T-cell (primary cell): Measurements from ENCODE around the gene PPT2. TPM values are rescaled to one million over a fixed set of nuclear protein-coding genes. Genes with fewer than 3 reads are reported as not detected.
"Not testable (repeated sequence)": the region's sequence is repeated elsewhere in the genome, so short reads cannot be mapped to it uniquely, and the experiment has no call there.

Source experiments
- ATAC-seq, 4 experiments: fragments of 200-7000 bp in 3 of 4; fragments of 150-1000 bp in 1 of 4; cut with Tn5 transposase; replicated peaks in 1 of 4; 1 replicate in 3 of 4; 2 replicates in 1 of 4; pipeline ENCODE4 v1.10.0; 2021; ENCODE audit warnings: moderate library complexity in 3 of 4, mild to moderate bottlenecking in 2 of 4, moderate number of reproducible peaks in 1 of 4
- CTCF ChIA-PET, 2 donors: fragments of 300-600 bp; sonication (Branson Sonifier 250); formaldehyde crosslinking; loops; one replicate each; lab custom pipeline; 2022; ENCODE audit warnings: antibody characterized with exemption in 2 of 2; lab: Charles Lee
- POLR2A ChIA-PET, 2 donors: fragments of 300-600 bp; sonication (Branson Sonifier 250); formaldehyde crosslinking; loops; one replicate each; lab custom pipeline; 2022; ENCODE audit warnings: antibody characterized with exemption in 2 of 2; lab: Charles Lee
- DNase-seq, 35 experiments: peaks; one replicate each; pipeline versions ENCODE4 v3.0.0 to v3.0.0-alpha.2; 2013 to 2023
- H3K27ac ChIP-seq: one replicate; pipeline ENCODE4 v1.5.1; 2013; ENCODE audit warnings: low read length
- H3K27me3 ChIP-seq, 2 experiments: replicated peaks in 1 of 2; 1 replicate in 1 of 2; 2 replicates in 1 of 2; pipeline versions ENCODE4 v1.6.1 to v1.7.0; 2013; ENCODE audit warnings: low read length in 1 of 2, mixed read lengths in 1 of 2; ENCODE audit not compliant: control insufficient read depth in 2 of 2, insufficient read depth in 2 of 2; ENCODE audit errors: extremely low read depth in 1 of 2
- H3K36me3 ChIP-seq, 2 donors: 1 replicate in 1 of 2; 2 replicates in 1 of 2; pipeline versions ENCODE4 v1.6.1 to v1.7.0; 2013; ENCODE audit warnings: low read length in 1 of 2; ENCODE audit not compliant: control insufficient read depth in 2 of 2, insufficient read depth in 1 of 2; ENCODE audit errors: extremely low read depth in 1 of 2
- H3K4me1 ChIP-seq, 2 experiments: 1 replicate in 1 of 2; 2 replicates in 1 of 2; pipeline versions ENCODE4 v1.6.1 to v1.7.0; 2013; ENCODE audit warnings: low read length in 2 of 2, mixed read lengths in 1 of 2; ENCODE audit not compliant: insufficient read depth in 2 of 2, control insufficient read depth in 1 of 2; ENCODE audit errors: extremely low read depth in 1 of 2
- H3K4me3 ChIP-seq, 2 donors: 1 replicate in 1 of 2; 2 replicates in 1 of 2; pipeline versions ENCODE4 v1.5.1 to v1.7.0; 2013; ENCODE audit warnings: mild to moderate bottlenecking in 2 of 2, low read length in 1 of 2, moderate library complexity in 1 of 2; ENCODE audit not compliant: control insufficient read depth in 1 of 2; ENCODE audit errors: extremely low read depth in 1 of 2
- H3K9me3 ChIP-seq: 2 replicates; pipeline ENCODE4 v1.7.0; 2013
- H3K27ac Mint-ChIP-seq, 2 donors: one replicate each; pipeline ENCODE4 v1.8.0; 2020 to 2021; ENCODE audit warnings: mild to moderate bottlenecking in 2 of 2, mixed read lengths in 2 of 2
- H3K27me3 Mint-ChIP-seq, 2 donors: one replicate each; pipeline ENCODE4 v1.8.0; 2021 to 2022; ENCODE audit warnings: mixed read lengths in 2 of 2
- H3K36me3 Mint-ChIP-seq: one replicate; pipeline ENCODE4 v1.8.0; 2021; ENCODE audit warnings: mixed read lengths
- H3K4me1 Mint-ChIP-seq, 3 donors: one replicate each; pipeline ENCODE4 v1.8.0; 2020 to 2022; ENCODE audit warnings: mixed read lengths in 3 of 3, mild to moderate bottlenecking in 1 of 3
- H3K4me3 Mint-ChIP-seq, 3 donors: one replicate each; pipeline ENCODE4 v1.8.0; 2020 to 2022; ENCODE audit warnings: mild to moderate bottlenecking in 3 of 3, mixed read lengths in 3 of 3, moderate library complexity in 3 of 3
- H3K9me3 Mint-ChIP-seq, 3 donors: one replicate each; pipeline ENCODE4 v1.8.0; 2020 to 2022; ENCODE audit warnings: mixed read lengths in 3 of 3
- WGBS: methylation state at CpG from one replicate; pipeline ENCODE4 v1.1.5; 2013; ENCODE audit warnings: missing lambda C conversion rate; ENCODE audit not compliant: insufficient coverage; 5-methylcytosine and 5-hydroxymethylcytosine counted together
- total RNA-seq, 35 experiments: library from RNA in 6 of 35; stranded (reverse) in 6 of 35; fragments of 120-200 nt in 1 of 35; gene quantifications; one replicate each; pipeline versions ENCODE4 v1.2.1 to v1.2.4 and lab custom pipeline; 2013 to 2026

PPT2 gene
- total RNA-seq, 5 donors from 2014 or later (not counting 1 experiment from before 2014, with no cell fraction given): 11.2 to 25.6 (median 19.3) TPM

GRCh38 chr6:32187009-32187709 lies 33.2 kb downstream of the PPT2 start:
- Mint-ChIP-seq H3K9me3 (no peaks in the 10 kb centered on the region), H3K27me3 (no peaks in the 10 kb centered on the region), H3K36me3 (peaks cover 46% of the 10 kb centered on the region), H3K4me3 (peak overlapping the region; percentile 49 to 97 (median 55)), H3K4me1 (peaks cover 51 to 62% (median 52%) of the 10 kb centered on the region in 3 donors), H3K27ac (peak overlapping the region; percentile 95 to 98)
- H3K4me3 ChIP-seq: peak overlapping the region in 1 of 2 donors; percentile 2
- peaks cover 4 to 59% of the 10 kb centered on the region in 2 donors for H3K36me3 ChIP-seq
- no peak for DNase-seq
- H3K27me3 ChIP-seq: no peaks in the 10 kb centered on the region
- H3K27ac ChIP-seq: peak overlapping the region; percentile 75
- ATAC-seq: no peak
- peaks cover 14 to 73% of the 10 kb centered on the region in 2 experiments for H3K4me1 ChIP-seq
- 23% methylated on average over 4 of the region's 12 CpGs for WGBS
- ChIA-PET CTCF (no interaction called here), POLR2A (interaction anchor here in 1 of 2 donors (0.6 kb wide), 1 partner anchor 1320 kb away, joined by 5 read pairs; no protein-coding TSS in a partner anchor)
- no peaks in the 10 kb centered on the region for H3K9me3 ChIP-seq

- H3K27me3 ChIP-seq, CTCF ChIA-PET, DNase-seq, ATAC-seq, H3K27me3 Mint-ChIP-seq, H3K9me3 ChIP-seq, H3K9me3 Mint-ChIP-seq: not testable (repeated sequence)
- Histone ChIP-seq H3K4me1 (peaks cover 14 to 69% of the 10 kb centered on the region in 2 experiments), H3K4me3 (peak overlapping the region in 1 of 2 donors; percentile 95), H3K36me3 (peaks cover 4 to 52% of the 10 kb centered on the region in 2 donors), H3K27ac (peak overlapping the region; percentile 93)
- peak overlapping the region; percentile 55 to 97 (median 91) for H3K4me3 Mint-ChIP-seq
- 90% methylated on average over 8 of the region's 18 CpGs for WGBS
- POLR2A ChIA-PET: interaction anchor here in 1 of 2 donors (0.6 kb wide), 1 partner anchor 1319 kb away, joined by 5 read pairs; no protein-coding TSS in a partner anchor
- H3K36me3 Mint-ChIP-seq: peaks cover 46% of the 10 kb centered on the region
- H3K27ac Mint-ChIP-seq: peak overlapping the region; percentile 95 to 98
- peaks cover 48 to 59% (median 48%) of the 10 kb centered on the region in 3 donors for H3K4me1 Mint-ChIP-seq
Measured at GRCh38 chr6:32187725-32188380, 33.9 kb downstream of the PPT2 start.

GRCh38 chr6:32188381-32189068 lies 34.6 kb downstream of the PPT2 start:
- H3K4me1 Mint-ChIP-seq: peaks cover 48 to 61% (median 52%) of the 10 kb centered on the region in 3 donors
- CTCF ChIA-PET: no interaction called here

GRCh38 chr6:32189069-32189741 lies 35.3 kb downstream of the PPT2 start:
- peak overlapping the region; percentile 93 to 95 for H3K4me3 ChIP-seq
- H3K27me3 ChIP-seq: no peaks in the 10 kb centered on the region
- H3K4me1 Mint-ChIP-seq: peaks cover 52 to 63% (median 59%) of the 10 kb centered on the region in 3 donors
- no peaks in the 10 kb centered on the region for H3K9me3 ChIP-seq
- DNase-seq (no peak), ATAC-seq (no peak)
- H3K9me3 Mint-ChIP-seq: no peaks in the 10 kb centered on the region
- peak overlapping the region; percentile 93 for H3K27ac ChIP-seq
- peaks cover 46% of the 10 kb centered on the region for H3K36me3 Mint-ChIP-seq
- ChIA-PET CTCF (no interaction called here), POLR2A (no interaction called here)
- H3K36me3 ChIP-seq: peaks cover 1 to 40% of the 10 kb centered on the region in 2 donors
- peak overlapping the region; percentile 91 to 97 (median 95) for H3K4me3 Mint-ChIP-seq
- WGBS: 2% methylated on average over 10 of the region's 10 CpGs
- no peaks in the 10 kb centered on the region for H3K27me3 Mint-ChIP-seq
- H3K4me1 ChIP-seq: peaks cover 23 to 70% of the 10 kb centered on the region in 2 experiments
- peak overlapping the region; percentile 95 to 98 for H3K27ac Mint-ChIP-seq

More at GRCh38 chr6:32188381-32189068, 34.6 kb downstream of the PPT2 start:
- Mint-ChIP-seq H3K4me3 (peak overlapping the region; percentile 91 to 97 (median 95)), H3K27me3 (no peaks in the 10 kb centered on the region), H3K36me3 (peaks cover 46% of the 10 kb centered on the region), H3K27ac (peak overlapping the region; percentile 95 to 98), H3K9me3 (no peaks in the 10 kb centered on the region)
- no peaks in the 10 kb centered on the region for H3K27me3 ChIP-seq
- no peak for ATAC-seq
- H3K36me3 ChIP-seq: peaks cover 4 to 45% of the 10 kb centered on the region in 2 donors
- H3K4me1 ChIP-seq: peaks cover 17 to 69% of the 10 kb centered on the region in 2 experiments
- POLR2A ChIA-PET: no interaction called here
- DNase-seq: no peak
- no peaks in the 10 kb centered on the region for H3K9me3 ChIP-seq
- H3K4me3 ChIP-seq: peak overlapping the region; percentile 93 to 95
- peak overlapping the region; percentile 93 for H3K27ac ChIP-seq
- WGBS: 57% methylated on average over 10 of the region's 13 CpGs

GRCh38 chr6:32189742-32190053 lies 35.8 kb downstream of the PPT2 start:
- peaks cover 46% of the 10 kb centered on the region for H3K36me3 Mint-ChIP-seq
- Histone ChIP-seq H3K27me3 (no peaks in the 10 kb centered on the region), H3K36me3 (peaks cover 0 to 36% of the 10 kb centered on the region in 2 donors), H3K4me1 (peaks cover 28 to 73% of the 10 kb centered on the region in 2 experiments), H3K4me3 (peak overlapping the region; percentile 93 to 95), H3K27ac (peak overlapping the region; percentile 93), H3K9me3 (no peaks in the 10 kb centered on the region)
- peaks cover 53 to 66% (median 64%) of the 10 kb centered on the region in 3 donors for H3K4me1 Mint-ChIP-seq
- H3K4me3 Mint-ChIP-seq: peak overlapping the region; percentile 91 to 97 (median 95)
- 0% methylated on average over 1 of the region's 23 CpGs for WGBS
- H3K27me3 Mint-ChIP-seq: no peaks in the 10 kb centered on the region
- no peaks in the 10 kb centered on the region for H3K9me3 Mint-ChIP-seq
- DNase-seq: no peak
- ATAC-seq: no peak
- ChIA-PET POLR2A (interaction anchor here (0.5 to 0.9 kb wide), 2 partner anchors 59 to 1119 kb away, joined by 3 read pairs; no protein-coding TSS in a partner anchor), CTCF (no interaction called here)
- peak overlapping the region; percentile 95 to 98 for H3K27ac Mint-ChIP-seq
